ENCODE measurements around the gene IGSF21. TPM values are rescaled to one million over a fixed set of nuclear protein-coding genes. Genes with fewer than 3 reads are reported as not detected.

IGSF21 gene
- under 1 TPM; 0.23 to 0.75 (median 0.40) TPM for polyA plus RNA-seq (ENCODE audit: insufficient read length in 4 of 4)

DNA sequence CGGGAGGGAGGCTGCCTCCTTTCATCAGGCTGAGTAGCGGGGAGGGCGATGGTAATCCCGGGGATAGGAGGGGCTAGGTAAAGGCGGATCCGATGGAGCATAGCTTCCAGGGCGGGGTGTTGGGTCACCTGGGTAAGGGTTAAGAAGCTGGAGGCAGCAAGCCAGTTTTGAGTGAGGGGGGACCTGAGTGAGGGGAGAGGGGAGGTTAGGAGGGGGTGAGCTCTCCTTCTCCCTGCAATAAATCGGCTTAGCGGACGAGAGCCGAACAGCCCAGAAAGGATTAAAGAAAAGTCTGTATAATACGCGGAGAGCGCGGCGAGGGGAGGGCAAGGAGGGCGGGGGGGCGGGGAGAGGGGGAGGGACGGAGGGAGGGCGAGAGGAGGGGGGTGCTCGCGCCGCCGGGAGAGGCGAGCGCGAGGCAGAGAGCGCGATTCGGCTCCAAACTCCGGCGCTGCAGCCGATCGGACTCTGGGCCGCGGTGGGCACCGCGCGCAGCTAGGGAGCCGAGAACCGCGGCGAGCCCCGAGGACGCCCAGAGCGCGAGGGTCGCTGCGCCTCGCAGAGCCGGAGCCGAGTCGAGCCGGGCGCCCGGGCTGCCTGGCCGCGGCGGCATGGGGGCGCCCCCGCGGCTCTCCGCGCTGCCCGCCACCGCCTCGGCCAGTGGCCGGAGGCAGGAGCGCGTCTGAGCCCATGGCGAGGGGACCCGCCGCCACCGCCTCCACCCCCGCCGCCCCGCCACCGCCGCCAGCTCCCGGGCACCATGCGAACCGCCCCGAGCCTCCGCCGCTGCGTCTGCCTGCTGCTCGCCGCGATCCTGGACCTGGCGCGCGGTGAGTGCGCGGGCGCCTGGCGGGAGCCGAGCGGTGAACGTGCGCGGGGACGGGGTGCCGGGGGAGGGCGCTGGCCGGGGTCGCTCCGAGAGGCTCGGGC is at the start of gene IGSF21:
Gene IGSF21, plus strand, starts transcription at position 430 of the 930 bp plus-strand sequence. Its CDS starts 331 bp downstream, at position 761.
- no peak for DNase-seq (ENCODE audit: low read depth in 4 of 4, low spot score in 3 of 4)

DNA sequence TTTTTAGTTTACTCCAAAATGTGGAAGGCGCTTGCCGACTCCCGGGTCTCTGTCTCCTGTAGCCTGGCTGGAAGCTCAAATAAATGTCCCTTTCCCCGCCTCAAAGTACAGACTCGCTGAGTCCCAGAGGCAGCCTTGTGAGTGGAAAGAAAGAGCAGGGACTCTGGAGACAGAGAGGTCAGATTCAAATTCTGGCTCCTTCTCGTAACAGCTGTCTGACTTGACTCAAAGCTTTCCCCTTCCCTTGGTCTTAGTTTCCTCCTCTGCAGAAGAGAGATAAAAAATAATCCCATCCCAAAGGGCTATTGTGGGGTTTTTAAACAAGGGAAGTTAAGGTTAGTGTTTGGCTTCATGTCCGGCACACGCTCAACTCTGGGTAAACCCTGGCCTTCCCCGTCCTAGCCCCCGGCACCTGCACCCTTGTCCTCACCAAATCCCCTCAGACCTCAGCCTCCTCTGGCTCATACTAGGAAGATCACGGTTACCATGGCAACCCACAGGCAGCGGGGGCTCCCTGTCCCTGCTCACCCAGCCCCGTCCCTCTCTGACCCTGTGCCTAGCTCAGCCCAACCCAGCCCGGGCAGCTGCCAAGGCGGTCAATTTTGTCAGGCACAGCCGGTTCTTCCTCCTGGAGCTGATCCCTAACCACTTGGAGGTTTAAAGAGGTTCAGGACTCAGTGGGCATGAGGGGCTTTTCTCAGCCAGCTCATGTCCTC is 49.2 kb upstream of the IGSF21 start:
- no peak for DNase-seq (ENCODE audit: low read depth in 4 of 4, low spot score in 3 of 4)

GRCh38 chr1:18058981-18059605 is 48.5 kb upstream of the IGSF21 start:
- no peak for DNase-seq (ENCODE audit: low read depth in 4 of 4, low spot score in 3 of 4)

GRCh38 chr1:18060366-18060765 is 47.2 kb upstream of the IGSF21 start:
- DNase-seq (ENCODE audit: low read depth in 4 of 4, low spot score in 3 of 4), result no peak

DNA sequence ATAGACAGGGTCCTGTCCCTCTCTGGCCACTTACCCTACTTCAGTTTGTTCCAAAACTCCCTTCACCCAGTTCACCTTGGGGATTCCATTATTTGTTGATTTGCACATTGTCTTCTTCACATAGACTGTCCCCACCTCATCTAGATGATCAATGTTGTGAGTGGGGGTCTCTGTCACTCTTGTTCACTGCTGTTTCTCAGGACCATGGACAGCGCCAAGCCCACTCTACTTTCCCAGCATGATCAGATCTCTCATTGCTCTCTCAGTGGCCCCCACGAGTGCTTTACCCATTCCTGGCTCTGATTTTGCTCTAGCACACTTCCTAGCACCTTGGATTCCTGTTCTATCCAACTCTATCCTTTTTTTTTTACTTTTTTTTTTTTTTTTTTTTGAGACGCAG is 45.4 kb upstream of the IGSF21 start:
- DNase-seq (ENCODE audit: low read depth in 4 of 4, low spot score in 3 of 4), result peak in 1 of 4 donors; percentile 3

DNA sequence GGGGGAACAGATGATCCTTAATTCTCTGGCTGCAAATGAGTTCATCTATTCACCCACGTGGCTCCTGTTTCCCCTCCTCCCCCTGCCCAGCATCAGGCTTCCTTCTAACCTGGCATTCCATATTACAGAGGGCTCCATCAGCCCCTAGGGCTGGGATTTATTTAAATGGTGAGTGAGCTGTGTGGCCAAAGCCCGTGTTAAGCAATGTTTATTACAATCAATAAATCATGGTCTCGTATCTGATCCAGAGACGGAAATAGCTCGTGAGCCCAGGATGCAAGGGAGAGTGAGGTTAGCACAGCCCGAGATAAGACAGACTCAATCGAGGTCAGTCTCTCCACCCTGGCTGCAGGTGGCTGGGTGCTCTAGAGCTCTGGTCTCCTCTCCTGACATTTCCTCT is 43.1 kb upstream of the IGSF21 start:
- DNase-seq (ENCODE audit: low read depth in 4 of 4, low spot score in 3 of 4), result no peak

DNA sequence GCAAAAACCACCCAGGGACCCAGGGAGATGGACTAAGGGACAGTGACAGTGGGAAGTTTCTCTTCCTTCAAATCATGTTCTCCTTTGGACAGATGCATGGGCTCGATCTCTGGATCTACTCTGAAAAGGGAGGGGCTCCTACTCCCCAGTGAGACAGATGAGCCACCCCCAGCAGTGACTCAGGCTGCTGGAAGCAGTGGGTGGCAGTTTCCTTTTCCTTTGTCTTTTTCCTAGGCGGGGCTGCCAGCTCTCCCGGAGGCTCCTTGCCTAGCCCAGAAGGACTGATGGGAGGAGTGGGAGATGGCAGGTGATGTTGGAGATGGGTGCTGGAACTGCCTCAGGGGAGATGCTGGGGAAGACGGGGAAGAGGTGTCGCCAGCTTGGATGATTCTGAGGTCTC is 41.0 kb upstream of the IGSF21 start:
- DNase-seq (ENCODE audit: low read depth in 4 of 4, low spot score in 3 of 4), result no peak

GRCh38 chr1:18069903-18070302 is 37.7 kb upstream of the IGSF21 start:
- DNase-seq (ENCODE audit: low read depth in 4 of 4, low spot score in 3 of 4), result no peak

DNA sequence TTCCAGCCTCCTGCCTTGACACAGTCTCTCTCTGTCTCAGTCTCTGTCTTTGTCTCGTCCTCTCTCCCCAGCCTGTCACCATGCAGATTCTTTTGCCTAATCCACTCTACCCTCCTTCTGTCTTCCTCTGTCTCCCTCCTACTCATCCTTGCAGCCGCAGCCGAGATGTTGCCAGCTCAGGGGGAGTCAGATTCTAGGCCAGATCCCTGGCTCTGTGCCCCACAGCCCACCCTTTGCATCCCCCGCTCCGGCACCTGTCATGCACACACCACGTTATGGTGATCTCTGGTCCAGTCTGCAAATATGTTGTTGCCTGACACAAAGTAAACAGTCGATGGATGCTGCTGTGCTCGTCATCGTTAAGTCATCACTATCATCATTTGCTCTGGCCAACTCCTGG is 35.5 kb upstream of the IGSF21 start:
- DNase-seq (ENCODE audit: low read depth in 4 of 4, low spot score in 3 of 4), result no peak

GRCh38 chr1:18073066-18073642 is 34.4 kb upstream of the IGSF21 start:
- no peak for DNase-seq (ENCODE audit: low read depth in 4 of 4, low spot score in 3 of 4)

DNA sequence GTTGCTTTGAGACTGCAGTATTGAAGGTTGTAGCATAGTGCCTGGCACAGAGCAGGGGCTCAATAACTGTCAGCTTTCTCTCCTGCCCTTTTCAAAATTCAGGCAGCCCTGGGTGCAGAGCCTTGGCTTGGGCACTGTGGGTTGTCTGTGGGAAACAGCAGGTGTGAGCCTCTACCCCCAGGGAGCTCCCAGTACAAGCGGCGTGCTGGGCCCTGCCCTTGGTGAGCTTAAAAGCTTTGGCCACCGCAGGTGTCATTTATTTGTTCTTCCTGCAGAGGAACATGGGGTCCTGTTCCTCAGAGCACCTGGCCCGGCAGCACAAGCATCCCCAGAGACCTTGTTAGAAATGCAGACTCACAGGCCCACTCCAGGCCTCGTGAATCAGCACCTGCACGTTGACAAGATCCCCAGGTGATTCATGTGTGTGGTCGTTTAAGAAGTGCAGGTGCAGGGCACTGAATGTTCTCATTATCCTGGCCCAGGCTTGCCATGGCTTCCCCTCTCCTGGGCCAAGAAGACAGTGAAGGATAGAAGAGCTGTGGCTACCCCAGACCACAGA is 29.9 kb upstream of the IGSF21 start:
- no peak for DNase-seq (ENCODE audit: low read depth in 4 of 4, low spot score in 3 of 4)

GRCh38 chr1:18079941-18080735 is 27.5 kb upstream of the IGSF21 start:
- DNase-seq (ENCODE audit: low read depth in 4 of 4, low spot score in 3 of 4), result no peak

DNA sequence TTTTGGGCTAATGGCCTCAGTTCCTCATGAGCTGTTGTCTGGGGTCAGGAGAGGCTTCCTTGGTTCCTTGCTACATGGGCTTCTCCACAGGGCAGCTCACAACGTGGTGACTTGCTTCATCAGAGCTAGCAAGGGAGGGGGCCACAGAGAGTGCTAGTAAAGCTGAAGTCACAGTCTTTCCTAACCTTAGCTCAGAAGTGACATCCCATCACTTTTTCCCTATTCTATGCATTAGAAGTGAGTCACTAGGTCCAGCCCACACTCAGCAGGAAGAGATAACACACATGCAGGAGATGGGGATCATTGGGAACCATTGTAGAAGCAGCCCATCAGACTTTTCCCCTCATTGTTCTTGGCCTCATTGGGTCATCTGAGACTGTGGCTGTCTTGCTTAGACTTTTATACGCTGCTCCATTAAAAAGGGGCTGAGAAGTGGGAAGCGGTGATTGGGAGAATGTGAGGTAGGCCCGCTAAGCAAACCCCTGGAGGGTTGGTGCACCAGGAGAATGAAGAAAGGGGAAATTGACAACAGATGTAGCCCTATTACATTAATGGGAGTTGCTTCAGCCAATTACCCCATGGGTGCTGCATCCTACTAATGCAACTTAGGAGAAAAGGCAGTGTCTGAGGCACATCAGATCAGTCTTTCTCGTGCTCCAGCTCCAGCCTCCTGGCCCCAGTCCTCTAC is 22.1 kb upstream of the IGSF21 start:
- no peak for DNase-seq (ENCODE audit: low read depth in 4 of 4, low spot score in 3 of 4)

GRCh38 chr1:18088077-18088594 is 19.5 kb upstream of the IGSF21 start:
- DNase-seq (ENCODE audit: low read depth in 4 of 4, low spot score in 3 of 4), result no peak

- no peak for DNase-seq (ENCODE audit: low read depth in 4 of 4, low spot score in 3 of 4)
Observed at GRCh38 chr1:18089488-18089887, 18.1 kb upstream of the IGSF21 start.

- DNase-seq (ENCODE audit: low read depth in 4 of 4, low spot score in 3 of 4), result no peak
Observed at GRCh38 chr1:18090636-18091035, 17.0 kb upstream of the IGSF21 start.

GRCh38 chr1:18091660-18092446 is 15.7 kb upstream of the IGSF21 start:
- DNase-seq (ENCODE audit: low read depth in 4 of 4, low spot score in 3 of 4), result no peak

DNA sequence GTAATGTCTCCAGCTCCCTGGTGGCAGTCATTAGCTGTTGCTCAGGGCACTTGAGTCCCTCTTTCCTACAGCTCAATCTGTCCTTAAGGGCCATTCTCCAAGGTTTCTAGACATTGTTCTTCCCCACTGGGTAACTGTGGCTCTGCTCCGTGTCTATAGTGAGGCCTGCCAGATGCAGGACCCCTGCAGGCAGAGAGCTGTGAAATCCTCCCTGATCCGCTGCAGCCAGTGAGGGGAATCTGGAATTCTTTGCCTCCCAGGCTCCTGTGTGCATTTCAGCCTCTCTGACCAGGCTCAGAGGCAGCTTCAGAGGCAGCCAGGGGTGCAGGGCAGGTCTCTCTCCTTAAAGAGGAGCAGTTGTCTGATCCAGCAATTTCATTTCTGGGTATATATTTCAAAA is 14.4 kb upstream of the IGSF21 start:
- DNase-seq (ENCODE audit: low read depth in 4 of 4, low spot score in 3 of 4), result no peak
